Astrocyte of the spinal cord (primary cell): ENCODE data around the gene FAM241A.
"Not testable (repeated sequence)": the region's sequence is repeated elsewhere in the genome, so short reads cannot be mapped to it uniquely, and the experiment has no call there.

Source experiments
- DNase-seq: peaks from one replicate; pipeline ENCODE4 v3.0.0; 2011; ENCODE audit warnings: low read depth, low spot score
- H3K4me3 ChIP-seq: 2 replicates; pipeline ENCODE4 v1.5.1; 2011; ENCODE audit warnings: low read depth, mild to moderate bottlenecking, low read length, moderate library complexity
- in situ Hi-C: cut with HindIII; loops from 2 replicates; pipeline ENCODE4 v1.10.0; 2017; ENCODE audit warnings: low sequenced_read_pairs
- TF ChIP-seq, protein P1 (sequence below): IDR thresholded peaks from 2 replicates; pipeline ENCODE4 v1.5.1; 2012; ENCODE audit warnings: low read depth, mild to moderate bottlenecking, low read length, inconsistent platforms

The FAM241A gene

DNA sequence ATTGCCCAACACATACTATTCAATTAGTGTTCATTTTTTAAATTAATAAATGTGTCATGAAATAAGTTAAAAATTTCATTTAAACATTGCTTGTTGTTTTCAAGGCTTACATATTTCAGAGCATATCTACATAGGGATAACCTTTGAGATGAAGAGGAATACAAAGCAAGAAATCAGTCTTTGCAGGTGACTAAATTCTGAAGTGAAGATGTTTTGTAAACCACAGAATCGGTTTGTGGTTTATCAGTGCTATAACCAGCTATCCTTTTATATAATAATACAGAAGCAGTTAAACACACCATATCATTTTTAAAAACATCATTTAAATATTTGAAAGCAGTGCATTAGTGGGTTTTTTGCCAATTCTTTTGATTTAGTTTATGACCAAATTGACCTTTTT, 26.9 kb downstream of the FAM241A start:
- H3K4me3 ChIP-seq: no peak overlapping the region
- in situ Hi-C loops: no loop called here

GRCh38 chr4:112173593-112174558, 28.6 kb downstream of the FAM241A start:
- no peak overlapping the region for H3K4me3 ChIP-seq
- DNase-seq: no peak
- in situ Hi-C loops: no loop called here
- TF ChIP-seq, protein P1, sequence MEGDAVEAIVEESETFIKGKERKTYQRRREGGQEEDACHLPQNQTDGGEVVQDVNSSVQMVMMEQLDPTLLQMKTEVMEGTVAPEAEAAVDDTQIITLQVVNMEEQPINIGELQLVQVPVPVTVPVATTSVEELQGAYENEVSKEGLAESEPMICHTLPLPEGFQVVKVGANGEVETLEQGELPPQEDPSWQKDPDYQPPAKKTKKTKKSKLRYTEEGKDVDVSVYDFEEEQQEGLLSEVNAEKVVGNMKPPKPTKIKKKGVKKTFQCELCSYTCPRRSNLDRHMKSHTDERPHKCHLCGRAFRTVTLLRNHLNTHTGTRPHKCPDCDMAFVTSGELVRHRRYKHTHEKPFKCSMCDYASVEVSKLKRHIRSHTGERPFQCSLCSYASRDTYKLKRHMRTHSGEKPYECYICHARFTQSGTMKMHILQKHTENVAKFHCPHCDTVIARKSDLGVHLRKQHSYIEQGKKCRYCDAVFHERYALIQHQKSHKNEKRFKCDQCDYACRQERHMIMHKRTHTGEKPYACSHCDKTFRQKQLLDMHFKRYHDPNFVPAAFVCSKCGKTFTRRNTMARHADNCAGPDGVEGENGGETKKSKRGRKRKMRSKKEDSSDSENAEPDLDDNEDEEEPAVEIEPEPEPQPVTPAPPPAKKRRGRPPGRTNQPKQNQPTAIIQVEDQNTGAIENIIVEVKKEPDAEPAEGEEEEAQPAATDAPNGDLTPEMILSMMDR: no peak

More for the DNA sequence above, 26.9 kb downstream of the FAM241A start:
- DNase-seq: no peak
- TF ChIP-seq, protein P1: no peak

DNA sequence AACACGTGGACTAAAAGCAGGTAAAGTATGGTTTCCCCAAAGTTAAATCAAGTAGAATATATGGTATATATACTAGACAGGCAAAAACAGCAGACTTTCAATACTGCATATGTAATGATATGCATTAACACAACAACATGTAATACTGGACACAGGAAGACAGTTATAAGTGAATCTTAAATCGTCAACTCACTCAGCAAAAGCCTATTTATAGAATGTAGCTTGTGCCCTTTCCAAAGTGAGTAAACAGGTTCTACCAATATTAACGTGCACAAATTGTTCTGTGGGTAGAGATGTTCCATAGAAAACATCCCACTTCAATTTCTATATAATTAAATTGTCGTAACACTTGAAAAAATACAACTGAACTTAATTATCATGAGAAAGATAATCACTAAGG, 30.6 kb downstream of the FAM241A start:
- no peak overlapping the region for H3K4me3 ChIP-seq
- TF ChIP-seq, protein P1: no peak
- in situ Hi-C loops: no loop called here
- DNase-seq: no peak

DNA sequence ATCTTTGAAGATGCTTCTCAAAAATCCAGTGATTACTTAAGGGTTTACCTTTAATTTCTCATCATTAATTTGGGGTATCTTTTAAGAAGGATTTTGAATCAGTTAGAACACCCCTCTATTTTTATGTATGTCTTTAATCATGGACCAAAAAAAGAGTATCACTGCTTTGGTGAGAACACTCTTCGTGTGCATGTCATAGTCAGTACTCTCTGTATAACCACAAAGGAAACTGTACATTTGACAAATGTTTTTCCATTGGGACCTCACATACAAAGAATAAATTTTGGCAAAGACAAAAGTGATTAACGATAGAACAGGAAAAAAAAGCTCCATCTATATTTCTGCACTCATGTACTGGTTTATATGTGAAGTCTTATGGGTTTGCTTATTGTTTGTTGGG, 31.3 kb downstream of the FAM241A start:
- in situ Hi-C loops: no loop called here
- DNase-seq: no peak
- TF ChIP-seq, protein P1: no peak
- no peak overlapping the region for H3K4me3 ChIP-seq

GRCh38 chr4:112178741-112179140, 33.5 kb downstream of the FAM241A start:
- DNase-seq, H3K4me3 ChIP-seq, in situ Hi-C loops: not testable (repeated sequence)

GRCh38 chr4:112181358-112182000, 36.2 kb downstream of the FAM241A start:
- no peak for DNase-seq
- H3K4me3 ChIP-seq: no peak overlapping the region
- TF ChIP-seq, protein P1: no peak
- in situ Hi-C loops: no loop called here

- in situ Hi-C loops: no loop called here
- H3K4me3 ChIP-seq: no peak overlapping the region
- no peak for DNase-seq
- TF ChIP-seq, protein P1: no peak
Measured at GRCh38 chr4:112182604-112183003, 37.4 kb downstream of the FAM241A start.
